DMS153 treated with DMSO at 0.1 percent for 48 hours (cell line): ENCODE results near the gene TMEM121.
"Not testable (repeated sequence)": the region's sequence is repeated elsewhere in the genome, so short reads cannot be mapped to it uniquely, and the experiment has no call there.

Source experiments
- DNase-seq: peaks from one replicate; lab custom pipeline; 2025; ENCODE audit not compliant: unreplicated experiment; lab: John Stamatoyannopoulos, UW

Gene TMEM121

GRCh38 chr14:105567164-105568103 is 41.1 kb downstream of the TMEM121 start:
- not testable (repeated sequence) for DNase-seq

GRCh38 chr14:105568140-105568843 is 41.9 kb downstream of the TMEM121 start:
- DNase-seq: not testable (repeated sequence)

GRCh38 chr14:105568859-105569766 is 42.7 kb downstream of the TMEM121 start:
- DNase-seq: no peak

GRCh38 chr14:105570482-105570881 is 44.1 kb downstream of the TMEM121 start:
- no peak for DNase-seq

GRCh38 chr14:105571181-105571951 is 45.0 kb downstream of the TMEM121 start:
- DNase-seq: not testable (repeated sequence)

- DNase-seq: not testable (repeated sequence)
Measured at GRCh38 chr14:105572063-105572462, 45.7 kb downstream of the TMEM121 start.

GRCh38 chr14:105573841-105574240 is 47.5 kb downstream of the TMEM121 start:
- DNase-seq: not testable (repeated sequence)

GRCh38 chr14:105574411-105574810 is 48.0 kb downstream of the TMEM121 start:
- not testable (repeated sequence) for DNase-seq

- not testable (repeated sequence) for DNase-seq
Measured at GRCh38 chr14:105575016-105575700, 48.8 kb downstream of the TMEM121 start.

GRCh38 chr14:105576525-105577088 is 50.2 kb downstream of the TMEM121 start:
- no peak for DNase-seq

- DNase-seq: no peak
Measured at GRCh38 chr14:105577314-105577861, 51.0 kb downstream of the TMEM121 start.

GRCh38 chr14:105578070-105578469 is 51.7 kb downstream of the TMEM121 start:
- no peak for DNase-seq

GRCh38 chr14:105579221-105579620 is 52.8 kb downstream of the TMEM121 start:
- DNase-seq: not testable (repeated sequence)
